Gastroesophageal sphincter (tissue), 2 donors: ENCODE data around the gene SYT15B.
"Not testable (repeated sequence)": the region's sequence is repeated elsewhere in the genome, so short reads cannot be mapped to it uniquely, and the experiment has no call there.

Experiments used
- EP300 ChIP-seq: sonication (generic); formaldehyde crosslinking; IDR thresholded peaks from one replicate; pipeline ENCODE4 v1.6.1; 2017; ENCODE audit warnings: antibody characterized with exemption, mild to moderate bottlenecking
- POLR2A ChIP-seq, 2 donors: fragments of 450-650 bp; IDR thresholded peaks; one replicate each; pipeline ENCODE4 v1.6.1; 2017; ENCODE audit warnings: antibody characterized with exemption in 2 of 2, mild to moderate bottlenecking in 2 of 2, moderate library complexity in 1 of 2

DNA sequence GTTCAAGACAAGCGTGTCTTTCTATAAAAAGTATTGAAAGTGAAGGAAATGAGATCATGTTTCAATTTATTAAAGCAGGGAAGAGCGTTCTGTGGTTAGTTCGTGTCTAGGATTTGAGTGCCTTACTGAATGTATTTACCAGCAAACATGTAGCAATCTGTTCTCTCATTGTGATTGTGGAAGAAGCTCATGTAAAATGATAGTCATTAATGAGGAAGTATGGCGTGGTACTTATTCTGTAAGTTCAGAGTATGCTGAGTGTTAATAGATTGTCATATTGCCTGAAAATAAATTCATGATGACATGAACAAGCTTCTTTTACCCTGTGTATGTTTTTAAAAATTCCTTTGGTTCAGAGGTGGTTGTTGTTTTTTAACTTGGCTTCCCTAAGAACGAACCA is 32.5 kb downstream of the SYT15B start:
- TF ChIP-seq POLR2A (IDR thresholded peaks at IDR 0.05); EP300: not testable (repeated sequence)
